Neural progenitor cell (in vitro differentiated cells): ENCODE measurements around the gene IRX4.

Experiments used
- EZH2 ChIP-seq: fragments of 200-600 bp; sonication (generic); IDR thresholded peaks from 2 replicates; pipeline ENCODE4 v1.6.1; 2017; ENCODE audit warnings: antibody characterized with exemption, mild to moderate bottlenecking, moderate library complexity
- EZH2phosphoT487 ChIP-seq: fragments of 200-600 bp; sonication (generic); IDR thresholded peaks from 2 replicates; pipeline ENCODE4 v1.6.1; 2017; ENCODE audit warnings: antibody characterized with exemption
- TF ChIP-seq, protein P1 (sequence below): fragments of 200-600 bp; sonication (generic); IDR thresholded peaks from 2 replicates; pipeline ENCODE4 v1.5.1; 2017; ENCODE audit warnings: antibody characterized with exemption, mild to moderate bottlenecking

DNA sequence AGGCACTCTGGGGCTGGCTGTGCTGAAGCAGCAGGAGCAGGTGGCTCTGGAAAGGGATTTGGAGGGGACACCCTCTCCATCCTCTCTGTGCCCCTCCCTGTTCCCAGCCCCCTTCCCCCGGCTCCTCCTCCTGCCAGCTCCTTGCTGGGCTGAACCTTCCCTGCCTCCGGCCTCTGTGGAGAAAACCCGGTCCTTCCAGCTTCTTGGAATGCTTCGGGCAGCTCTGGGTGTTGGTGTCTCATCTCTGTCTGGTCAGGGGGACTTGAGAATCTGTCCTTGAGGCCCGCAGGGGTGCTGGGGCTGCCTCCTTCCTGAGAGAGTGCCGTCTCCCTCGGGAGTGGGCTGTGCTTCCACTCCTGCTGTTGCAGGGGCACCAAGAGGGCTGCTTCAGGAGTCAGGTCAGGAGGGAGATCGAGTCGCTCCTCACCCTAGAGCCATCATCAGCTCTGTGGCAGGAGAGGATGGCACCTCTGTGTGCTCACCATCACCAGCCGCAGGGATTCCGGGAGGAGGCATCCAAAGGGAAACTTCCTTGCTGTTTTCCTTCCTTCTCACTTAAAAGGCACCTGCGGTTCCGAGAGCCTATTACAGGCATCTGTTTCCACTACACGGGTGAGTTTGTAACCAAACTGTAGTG is 50.9 kb downstream of the IRX4 start:
- TF ChIP-seq EZH2 (peak; percentile 8), EZH2phosphoT487 (no peak)
- TF ChIP-seq, protein P1, sequence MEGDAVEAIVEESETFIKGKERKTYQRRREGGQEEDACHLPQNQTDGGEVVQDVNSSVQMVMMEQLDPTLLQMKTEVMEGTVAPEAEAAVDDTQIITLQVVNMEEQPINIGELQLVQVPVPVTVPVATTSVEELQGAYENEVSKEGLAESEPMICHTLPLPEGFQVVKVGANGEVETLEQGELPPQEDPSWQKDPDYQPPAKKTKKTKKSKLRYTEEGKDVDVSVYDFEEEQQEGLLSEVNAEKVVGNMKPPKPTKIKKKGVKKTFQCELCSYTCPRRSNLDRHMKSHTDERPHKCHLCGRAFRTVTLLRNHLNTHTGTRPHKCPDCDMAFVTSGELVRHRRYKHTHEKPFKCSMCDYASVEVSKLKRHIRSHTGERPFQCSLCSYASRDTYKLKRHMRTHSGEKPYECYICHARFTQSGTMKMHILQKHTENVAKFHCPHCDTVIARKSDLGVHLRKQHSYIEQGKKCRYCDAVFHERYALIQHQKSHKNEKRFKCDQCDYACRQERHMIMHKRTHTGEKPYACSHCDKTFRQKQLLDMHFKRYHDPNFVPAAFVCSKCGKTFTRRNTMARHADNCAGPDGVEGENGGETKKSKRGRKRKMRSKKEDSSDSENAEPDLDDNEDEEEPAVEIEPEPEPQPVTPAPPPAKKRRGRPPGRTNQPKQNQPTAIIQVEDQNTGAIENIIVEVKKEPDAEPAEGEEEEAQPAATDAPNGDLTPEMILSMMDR = no peak
